HEK293 (cell line): ENCODE results near the gene NCL.

Source experiments
- CTCF ChIA-PET: fragments of 350-600 bp; formaldehyde crosslinking; extraction: SDS; loops from one replicate; lab custom pipeline; 2021; ENCODE audit warnings: antibody characterized with exemption; lab: Yijun Ruan, JAX
- POLR2A ChIA-PET: fragments of 300-600 bp; formaldehyde crosslinking; extraction: SDS; loops from one replicate; lab custom pipeline; 2020; ENCODE audit warnings: antibody characterized with exemption, inconsistent platforms; lab: Yijun Ruan, JAX
- H3K27ac ChIP-seq: fragments of 200-500 bp; sonication (Bioruptor generic); 2 replicates; pipeline ENCODE4 v1.5.1; 2014; ENCODE audit warnings: low read depth, low read length, control low read depth, inconsistent platforms; ENCODE audit errors: extremely low read depth
- H3K36me3 ChIP-seq, 2 experiments: fragments of 200-500 bp in 1 of 2; sonication (Bioruptor generic) in 1 of 2; 1 replicate in 1 of 2; 2 replicates in 1 of 2; pipeline ENCODE4 v1.5.1; 2014 to 2017; ENCODE audit warnings: inconsistent platforms in 2 of 2, low read length in 2 of 2; ENCODE audit not compliant: control insufficient read depth in 2 of 2, insufficient read depth in 1 of 2
- H3K4me1 ChIP-seq: fragments of 200-500 bp; sonication (Bioruptor generic); 2 replicates; pipeline ENCODE4 v1.5.1; 2014; ENCODE audit warnings: mild to moderate bottlenecking, low read length, inconsistent platforms; ENCODE audit not compliant: control insufficient read depth, insufficient read depth
- H3K4me3 ChIP-seq: 2 replicates; pipeline ENCODE4 v1.5.1; 2011; ENCODE audit warnings: low read depth, mild to moderate bottlenecking, control low read depth, low read length, moderate library complexity
- H3K9me3 ChIP-seq: fragments of 200-500 bp; sonication (Bioruptor generic); 2 replicates; pipeline ENCODE4 v1.5.1; 2014; ENCODE audit warnings: low read depth, low read length, inconsistent platforms; ENCODE audit not compliant: control insufficient read depth, insufficient read depth
- KLF1 ChIP-seq: fragments of 450-650 bp; formaldehyde crosslinking; IDR thresholded peaks from 2 replicates; pipeline ENCODE4 v1.5.1; 2016; ENCODE audit warnings: missing biosample characterization, missing genetic modification characterization
- KLF17 ChIP-seq: fragments of 450-650 bp; formaldehyde crosslinking; IDR thresholded peaks from 2 replicates; pipeline ENCODE4 v1.5.1; 2016; ENCODE audit warnings: missing biosample characterization, missing genetic modification characterization
- OSR2 ChIP-seq: fragments of 450-650 bp; formaldehyde crosslinking; IDR thresholded peaks from 2 replicates; pipeline ENCODE4 v1.5.1; 2016; ENCODE audit warnings: missing biosample characterization, missing genetic modification characterization
- REPIN1 ChIP-seq: fragments of 450-650 bp; formaldehyde crosslinking; IDR thresholded peaks from 2 replicates; pipeline ENCODE4 v1.5.1; 2017; ENCODE audit warnings: missing biosample characterization, missing genetic modification characterization, low read depth
- SCRT1 ChIP-seq: fragments of 450-650 bp; formaldehyde crosslinking; IDR thresholded peaks from 2 replicates; pipeline ENCODE4 v1.5.1; 2016; ENCODE audit warnings: missing biosample characterization, missing genetic modification characterization, borderline replicate concordance
- ZBTB21 ChIP-seq: fragments of 450-650 bp; formaldehyde crosslinking; IDR thresholded peaks from 2 replicates; pipeline ENCODE4 v1.5.1; 2017; ENCODE audit warnings: missing biosample characterization, missing genetic modification characterization
- ZBTB48 ChIP-seq: fragments of 450-650 bp; formaldehyde crosslinking; IDR thresholded peaks from 2 replicates; pipeline ENCODE4 v1.5.1; 2016; ENCODE audit warnings: missing biosample characterization, missing genetic modification characterization
- ZFP69B ChIP-seq: fragments of 450-650 bp; formaldehyde crosslinking; IDR thresholded peaks from 2 replicates; pipeline ENCODE4 v1.5.1; 2016; ENCODE audit warnings: missing biosample characterization, missing genetic modification characterization
- ZNF140 ChIP-seq: fragments of 450-650 bp; formaldehyde crosslinking; IDR thresholded peaks from 2 replicates; pipeline ENCODE4 v1.5.1; 2016; ENCODE audit warnings: missing biosample characterization, missing genetic modification characterization
- ZNF2 ChIP-seq: fragments of 450-650 bp; formaldehyde crosslinking; IDR thresholded peaks from 2 replicates; pipeline ENCODE4 v1.5.1; 2016; ENCODE audit warnings: missing biosample characterization, missing genetic modification characterization
- ZNF24 ChIP-seq: fragments of 450-650 bp; formaldehyde crosslinking; IDR thresholded peaks from 2 replicates; pipeline ENCODE4 v1.5.1; 2016; ENCODE audit warnings: missing biosample characterization, missing genetic modification characterization
- ZNF335 ChIP-seq: fragments of 450-650 bp; formaldehyde crosslinking; conservative IDR thresholded peaks from 2 replicates; pipeline ENCODE4 v1.5.1; 2016; ENCODE audit warnings: missing biosample characterization, missing genetic modification characterization
- ZNF404 ChIP-seq: fragments of 450-650 bp; formaldehyde crosslinking; IDR thresholded peaks from 2 replicates; pipeline ENCODE4 v1.5.1; 2017; ENCODE audit warnings: missing biosample characterization, missing genetic modification characterization
- ZNF514 ChIP-seq: fragments of 450-650 bp; formaldehyde crosslinking; IDR thresholded peaks from 2 replicates; pipeline ENCODE4 v1.5.1; 2016; ENCODE audit warnings: missing biosample characterization, missing genetic modification characterization
- ZNF530 ChIP-seq: fragments of 450-650 bp; formaldehyde crosslinking; IDR thresholded peaks from 2 replicates; pipeline ENCODE4 v1.5.1; 2016; ENCODE audit warnings: low read depth, missing biosample characterization, missing genetic modification characterization
- ZNF560 ChIP-seq: fragments of 450-650 bp; formaldehyde crosslinking; IDR thresholded peaks from 2 replicates; pipeline ENCODE4 v1.5.1; 2017; ENCODE audit warnings: missing biosample characterization, missing genetic modification characterization, borderline replicate concordance
- ZNF660 ChIP-seq: fragments of 450-650 bp; IDR thresholded peaks from 2 replicates; pipeline ENCODE4 v1.5.1; 2018; ENCODE audit warnings: missing biosample characterization, mild to moderate bottlenecking, missing genetic modification characterization
- ZNF785 ChIP-seq: fragments of 450-650 bp; formaldehyde crosslinking; IDR thresholded peaks from 2 replicates; pipeline ENCODE4 v1.5.1; 2016; ENCODE audit warnings: missing biosample characterization, missing genetic modification characterization
- ZNF830 ChIP-seq: fragments of 450-650 bp; IDR thresholded peaks from 2 replicates; pipeline ENCODE4 v1.5.0; 2018; ENCODE audit warnings: missing biosample characterization, missing genetic modification characterization, low read depth, mild to moderate bottlenecking, moderate library complexity
- TF ChIP-seq, protein P1 (sequence below): fragments of 450-650 bp; formaldehyde crosslinking; IDR thresholded peaks from 2 replicates; pipeline ENCODE4 v1.5.1; 2016; ENCODE audit warnings: missing biosample characterization, missing genetic modification characterization
- TF ChIP-seq, protein P2 (sequence below): fragments of 450-650 bp; formaldehyde crosslinking; IDR thresholded peaks from 2 replicates; pipeline ENCODE4 v1.5.1; 2016; ENCODE audit warnings: missing biosample characterization, missing genetic modification characterization
- TF ChIP-seq, protein P3 (sequence below): fragments of 450-650 bp; formaldehyde crosslinking; IDR thresholded peaks from 2 replicates; pipeline ENCODE4 v1.5.1; 2016; ENCODE audit warnings: missing biosample characterization, missing genetic modification characterization

NCL gene

GRCh38 chr2:231463698-231464575 lies at the start of gene NCL (continued):
- TF ChIP-seq, protein P1, sequence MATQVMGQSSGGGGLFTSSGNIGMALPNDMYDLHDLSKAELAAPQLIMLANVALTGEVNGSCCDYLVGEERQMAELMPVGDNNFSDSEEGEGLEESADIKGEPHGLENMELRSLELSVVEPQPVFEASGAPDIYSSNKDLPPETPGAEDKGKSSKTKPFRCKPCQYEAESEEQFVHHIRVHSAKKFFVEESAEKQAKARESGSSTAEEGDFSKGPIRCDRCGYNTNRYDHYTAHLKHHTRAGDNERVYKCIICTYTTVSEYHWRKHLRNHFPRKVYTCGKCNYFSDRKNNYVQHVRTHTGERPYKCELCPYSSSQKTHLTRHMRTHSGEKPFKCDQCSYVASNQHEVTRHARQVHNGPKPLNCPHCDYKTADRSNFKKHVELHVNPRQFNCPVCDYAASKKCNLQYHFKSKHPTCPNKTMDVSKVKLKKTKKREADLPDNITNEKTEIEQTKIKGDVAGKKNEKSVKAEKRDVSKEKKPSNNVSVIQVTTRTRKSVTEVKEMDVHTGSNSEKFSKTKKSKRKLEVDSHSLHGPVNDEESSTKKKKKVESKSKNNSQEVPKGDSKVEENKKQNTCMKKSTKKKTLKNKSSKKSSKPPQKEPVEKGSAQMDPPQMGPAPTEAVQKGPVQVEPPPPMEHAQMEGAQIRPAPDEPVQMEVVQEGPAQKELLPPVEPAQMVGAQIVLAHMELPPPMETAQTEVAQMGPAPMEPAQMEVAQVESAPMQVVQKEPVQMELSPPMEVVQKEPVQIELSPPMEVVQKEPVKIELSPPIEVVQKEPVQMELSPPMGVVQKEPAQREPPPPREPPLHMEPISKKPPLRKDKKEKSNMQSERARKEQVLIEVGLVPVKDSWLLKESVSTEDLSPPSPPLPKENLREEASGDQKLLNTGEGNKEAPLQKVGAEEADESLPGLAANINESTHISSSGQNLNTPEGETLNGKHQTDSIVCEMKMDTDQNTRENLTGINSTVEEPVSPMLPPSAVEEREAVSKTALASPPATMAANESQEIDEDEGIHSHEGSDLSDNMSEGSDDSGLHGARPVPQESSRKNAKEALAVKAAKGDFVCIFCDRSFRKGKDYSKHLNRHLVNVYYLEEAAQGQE (tag by site-specific recombination): peak; percentile 47; the same call in 1 of the 2 replicates
- no peak for TF ChIP-seq ZNF140 (tag by site-specific recombination)
- TF ChIP-seq KLF1: 0 out of 2 replicates have a peak, but pooled peaks have one; percentile 1
- TF ChIP-seq ZNF560 (tag by site-specific recombination): no peak
- TF ChIP-seq, protein P2, sequence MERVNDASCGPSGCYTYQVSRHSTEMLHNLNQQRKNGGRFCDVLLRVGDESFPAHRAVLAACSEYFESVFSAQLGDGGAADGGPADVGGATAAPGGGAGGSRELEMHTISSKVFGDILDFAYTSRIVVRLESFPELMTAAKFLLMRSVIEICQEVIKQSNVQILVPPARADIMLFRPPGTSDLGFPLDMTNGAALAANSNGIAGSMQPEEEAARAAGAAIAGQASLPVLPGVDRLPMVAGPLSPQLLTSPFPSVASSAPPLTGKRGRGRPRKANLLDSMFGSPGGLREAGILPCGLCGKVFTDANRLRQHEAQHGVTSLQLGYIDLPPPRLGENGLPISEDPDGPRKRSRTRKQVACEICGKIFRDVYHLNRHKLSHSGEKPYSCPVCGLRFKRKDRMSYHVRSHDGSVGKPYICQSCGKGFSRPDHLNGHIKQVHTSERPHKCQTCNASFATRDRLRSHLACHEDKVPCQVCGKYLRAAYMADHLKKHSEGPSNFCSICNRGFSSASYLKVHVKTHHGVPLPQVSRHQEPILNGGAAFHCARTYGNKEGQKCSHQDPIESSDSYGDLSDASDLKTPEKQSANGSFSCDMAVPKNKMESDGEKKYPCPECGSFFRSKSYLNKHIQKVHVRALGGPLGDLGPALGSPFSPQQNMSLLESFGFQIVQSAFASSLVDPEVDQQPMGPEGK (tag by site-specific recombination): peak; percentile 38; the same call in 1 of the 2 replicates
- TF ChIP-seq ZNF530: no peak
- peak; percentile 32; the same call in 1 of the 2 replicates for TF ChIP-seq REPIN1 (tag by site-specific recombination)
- no peak for TF ChIP-seq ZNF514 (tag by site-specific recombination)
- no peak for TF ChIP-seq ZBTB21 (tag by site-specific recombination)
- no peak for TF ChIP-seq ZNF785
- TF ChIP-seq OSR2 (tag by site-specific recombination): peak; percentile 36; the same call in 1 of the 2 replicates
- TF ChIP-seq, all 188 proteins: peak for 49

DNA sequence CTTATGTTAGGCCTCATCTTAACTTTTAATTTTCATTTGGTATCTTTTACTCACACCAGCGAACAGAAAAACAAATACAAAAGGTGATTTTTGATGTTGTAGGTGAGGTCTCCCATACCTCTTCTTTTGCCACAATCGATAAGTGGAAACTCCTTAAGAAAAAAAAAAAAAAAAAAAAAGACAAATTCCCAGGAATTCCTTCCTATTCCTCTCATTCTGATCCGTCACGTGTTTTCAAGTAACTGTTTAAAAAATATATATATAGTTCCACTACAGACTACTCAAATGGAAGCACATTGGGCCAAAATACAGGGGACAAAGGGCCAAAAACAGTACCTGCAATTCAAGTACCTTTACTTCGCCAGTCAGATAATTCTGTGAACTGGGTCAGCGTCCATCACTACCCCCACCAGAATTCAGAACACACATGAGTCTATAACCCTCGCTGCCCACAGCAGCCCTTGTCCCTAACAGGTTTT lies 49.5 kb upstream of the NCL start:
- peak overlapping the region; percentile 25; the same call in 1 of the 2 replicates for H3K27ac ChIP-seq
- ChIA-PET CTCF (interaction anchor here (0.7 kb wide), 2 partner anchors 47 to 161 kb away, joined by 3 read pairs; no protein-coding TSS in a partner anchor), POLR2A (interaction anchor here (0.6 to 2.0 kb wide), 2 partner anchors 50 to 57 kb away, joined by 3 to 27 read pairs; partner anchors contain the start of gene NCL)
- H3K4me1 ChIP-seq: no peaks in the 10 kb centered on the region; the same call in 1 of the 2 replicates
- peak; percentile 40; the same call in 1 of the 2 replicates for TF ChIP-seq ZNF2 (tag by site-specific recombination)
- TF ChIP-seq ZFP69B: no peak; the same call in 1 of the 2 replicates
- 0 out of 2 replicates have a peak, but pooled peaks have one; percentile 18 for TF ChIP-seq ZNF24 (tag by site-specific recombination)
- TF ChIP-seq, protein P3, sequence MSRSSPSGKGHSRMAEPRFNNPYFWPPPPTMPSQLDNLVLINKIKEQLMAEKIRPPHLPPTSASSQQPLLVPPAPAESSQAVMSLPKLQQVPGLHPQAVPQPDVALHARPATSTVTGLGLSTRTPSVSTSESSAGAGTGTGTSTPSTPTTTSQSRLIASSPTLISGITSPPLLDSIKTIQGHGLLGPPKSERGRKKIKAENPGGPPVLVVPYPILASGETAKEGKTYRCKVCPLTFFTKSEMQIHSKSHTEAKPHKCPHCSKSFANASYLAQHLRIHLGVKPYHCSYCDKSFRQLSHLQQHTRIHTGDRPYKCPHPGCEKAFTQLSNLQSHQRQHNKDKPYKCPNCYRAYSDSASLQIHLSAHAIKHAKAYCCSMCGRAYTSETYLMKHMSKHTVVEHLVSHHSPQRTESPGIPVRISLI: peak; percentile 57; the same call in 1 of the 2 replicates
- no peak for TF ChIP-seq SCRT1
- TF ChIP-seq ZNF660 (tag by site-specific recombination): peak; percentile 30
- 0 out of 2 replicates have a peak, but pooled peaks have one; percentile 14 for TF ChIP-seq KLF17 (tag by site-specific recombination)
- no peak for TF ChIP-seq ZBTB48 (tag by site-specific recombination)
- no peak for TF ChIP-seq ZNF404
- TF ChIP-seq ZNF335 (tag by site-specific recombination): peak; percentile 67; the same call in 1 of the 2 replicates
- TF ChIP-seq ZNF830 (tag by site-specific recombination): no peak
- TF ChIP-seq, all 188 proteins: peak for 6
- Histone ChIP-seq H3K4me3 (peak overlapping the region; percentile 40), H3K36me3 (no peaks in the 10 kb centered on the region), H3K9me3 (no peaks in the 10 kb centered on the region)
